ENCODE data around the gene XRCC4. TPM values are rescaled to one million over a fixed set of nuclear protein-coding genes. Genes with fewer than 3 reads are reported as not detected.
"Not testable (repeated sequence)": the region's sequence is repeated elsewhere in the genome, so short reads cannot be mapped to it uniquely, and the experiment has no call there.

Gene XRCC4
- total RNA-seq, 1 donor from 2014 or later: 15.5 TPM

DNA sequence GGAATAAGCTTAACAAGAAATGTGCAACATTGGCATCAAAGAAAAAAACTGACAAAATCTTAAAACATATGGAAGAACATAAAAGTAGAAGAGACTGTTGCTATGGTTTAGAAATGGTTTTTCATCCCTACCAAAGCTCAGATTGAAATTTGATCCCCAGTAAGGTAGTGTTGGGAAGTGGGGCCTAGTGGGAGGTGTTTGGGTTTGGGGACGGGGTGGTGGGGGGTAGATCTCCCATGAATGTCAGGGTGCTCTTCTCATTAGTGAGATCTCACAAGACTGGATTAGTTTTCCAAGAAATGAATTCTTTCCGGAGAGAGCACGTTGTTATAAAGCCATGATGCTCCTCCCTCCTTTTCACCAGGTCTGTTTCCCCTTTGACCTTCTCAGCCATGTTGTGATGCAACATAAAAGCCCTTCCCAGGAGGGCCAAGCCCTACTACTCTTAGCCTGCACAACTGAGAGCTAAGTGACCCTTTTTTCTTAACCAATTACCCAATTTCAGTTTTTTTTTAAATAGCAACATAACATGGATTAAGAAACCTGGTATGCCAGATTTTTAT lies 10.7 kb upstream of the XRCC4 start:
- Mint-ChIP-seq H3K9me3 (ENCODE audit: unreplicated experiment) (no peaks in the 10 kb centered on the region), H3K27ac (ENCODE audit: unreplicated experiment) (peak overlapping the region; percentile 58), H3K36me3 (ENCODE audit: low read depth, unreplicated experiment) (peaks cover under 1% of the 10 kb centered on the region), H3K4me1 (ENCODE audit: low read depth, unreplicated experiment) (peaks cover 32% of the 10 kb centered on the region), H3K27me3 (ENCODE audit: low read depth, unreplicated experiment) (no peaks in the 10 kb centered on the region), H3K4me3 (ENCODE audit: unreplicated experiment) (peak overlapping the region; percentile 45)
- H3K9me3 ChIP-seq (ENCODE audit: insufficient read depth, low read depth, low read length): no peaks in the 10 kb centered on the region
- H3K4me3 ChIP-seq (ENCODE audit: insufficient read depth, low read depth, low read length): no peak overlapping the region
- no peak for FAIRE-seq
- TF ChIP-seq, protein P1, sequence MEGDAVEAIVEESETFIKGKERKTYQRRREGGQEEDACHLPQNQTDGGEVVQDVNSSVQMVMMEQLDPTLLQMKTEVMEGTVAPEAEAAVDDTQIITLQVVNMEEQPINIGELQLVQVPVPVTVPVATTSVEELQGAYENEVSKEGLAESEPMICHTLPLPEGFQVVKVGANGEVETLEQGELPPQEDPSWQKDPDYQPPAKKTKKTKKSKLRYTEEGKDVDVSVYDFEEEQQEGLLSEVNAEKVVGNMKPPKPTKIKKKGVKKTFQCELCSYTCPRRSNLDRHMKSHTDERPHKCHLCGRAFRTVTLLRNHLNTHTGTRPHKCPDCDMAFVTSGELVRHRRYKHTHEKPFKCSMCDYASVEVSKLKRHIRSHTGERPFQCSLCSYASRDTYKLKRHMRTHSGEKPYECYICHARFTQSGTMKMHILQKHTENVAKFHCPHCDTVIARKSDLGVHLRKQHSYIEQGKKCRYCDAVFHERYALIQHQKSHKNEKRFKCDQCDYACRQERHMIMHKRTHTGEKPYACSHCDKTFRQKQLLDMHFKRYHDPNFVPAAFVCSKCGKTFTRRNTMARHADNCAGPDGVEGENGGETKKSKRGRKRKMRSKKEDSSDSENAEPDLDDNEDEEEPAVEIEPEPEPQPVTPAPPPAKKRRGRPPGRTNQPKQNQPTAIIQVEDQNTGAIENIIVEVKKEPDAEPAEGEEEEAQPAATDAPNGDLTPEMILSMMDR (IDR thresholded peaks at IDR 0.05; ENCODE audit: insufficient read depth, low read depth, low read length): no peak
- TF ChIP-seq EZH2 (IDR thresholded peaks at IDR 0.05; ENCODE audit: insufficient read depth, low read length): no peak
- H3K27ac ChIP-seq (ENCODE audit: low read depth, low read length): no peak overlapping the region
- H4K20me1 ChIP-seq (ENCODE audit: insufficient read depth, low read length): peaks cover 69% of the 10 kb centered on the region
- no peak overlapping the region for H3K9ac ChIP-seq (ENCODE audit: low read length)
- no peak for DNase-seq (ENCODE audit: low read depth)
- no peaks in the 10 kb centered on the region for H3K4me1 ChIP-seq (ENCODE audit: insufficient read depth, low read length)
- no peak overlapping the region for H3K4me2 ChIP-seq (ENCODE audit: low read length)
- H3K36me3 ChIP-seq (ENCODE audit: insufficient read depth, low read length): peaks cover 12% of the 10 kb centered on the region
- H3K27me3 ChIP-seq (ENCODE audit: insufficient read depth, low read length): no peaks in the 10 kb centered on the region
- H3K79me2 ChIP-seq (ENCODE audit: insufficient read depth, low read length): peaks cover 100% of the 10 kb centered on the region
- no peak overlapping the region for H2AFZ ChIP-seq (ENCODE audit: low read depth, low read length)

DNA sequence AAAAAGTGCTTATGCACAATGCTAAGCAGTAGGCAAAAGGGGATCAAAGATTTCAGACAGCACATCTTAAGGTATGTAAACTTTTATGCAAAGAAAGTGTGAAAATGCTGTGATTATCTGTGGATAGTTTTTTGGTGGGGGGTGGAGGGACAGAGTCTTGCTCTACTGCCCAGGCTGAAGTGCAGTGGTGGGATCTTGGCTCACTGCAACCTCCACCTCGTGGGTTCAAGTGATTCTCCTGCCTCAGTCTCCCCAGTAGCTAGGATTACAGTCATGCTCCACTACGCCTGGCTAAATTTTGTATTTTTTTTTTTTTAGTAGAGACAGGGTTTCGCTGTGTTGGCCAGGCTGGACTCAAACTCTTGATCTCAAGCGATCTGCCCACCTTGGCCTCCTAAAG lies 10.0 kb upstream of the XRCC4 start:
- H3K4me2 ChIP-seq (ENCODE audit: low read length); H3K4me3 Mint-ChIP-seq (ENCODE audit: unreplicated experiment); FAIRE-seq; H3K9ac ChIP-seq (ENCODE audit: low read length); H3K9me3 ChIP-seq (ENCODE audit: insufficient read depth, low read depth, low read length); H3K9me3 Mint-ChIP-seq (ENCODE audit: unreplicated experiment); H3K27me3 ChIP-seq (ENCODE audit: insufficient read depth, low read length); H2AFZ ChIP-seq (ENCODE audit: low read depth, low read length); H3K27ac ChIP-seq (ENCODE audit: low read depth, low read length); H3K27ac Mint-ChIP-seq (ENCODE audit: unreplicated experiment); H3K4me3 ChIP-seq (ENCODE audit: insufficient read depth, low read depth, low read length); DNase-seq (ENCODE audit: low read depth); H3K27me3 Mint-ChIP-seq (ENCODE audit: low read depth, unreplicated experiment); H3K36me3 Mint-ChIP-seq (ENCODE audit: low read depth, unreplicated experiment); H3K4me1 ChIP-seq (ENCODE audit: insufficient read depth, low read length): not testable (repeated sequence)
- Histone ChIP-seq H3K79me2 (ENCODE audit: insufficient read depth, low read length) (peaks cover 100% of the 10 kb centered on the region), H4K20me1 (ENCODE audit: insufficient read depth, low read length) (peaks cover 74% of the 10 kb centered on the region), H3K36me3 (ENCODE audit: insufficient read depth, low read length) (peaks cover 12% of the 10 kb centered on the region)
- H3K4me1 Mint-ChIP-seq (ENCODE audit: low read depth, unreplicated experiment): peaks cover 38% of the 10 kb centered on the region

DNA sequence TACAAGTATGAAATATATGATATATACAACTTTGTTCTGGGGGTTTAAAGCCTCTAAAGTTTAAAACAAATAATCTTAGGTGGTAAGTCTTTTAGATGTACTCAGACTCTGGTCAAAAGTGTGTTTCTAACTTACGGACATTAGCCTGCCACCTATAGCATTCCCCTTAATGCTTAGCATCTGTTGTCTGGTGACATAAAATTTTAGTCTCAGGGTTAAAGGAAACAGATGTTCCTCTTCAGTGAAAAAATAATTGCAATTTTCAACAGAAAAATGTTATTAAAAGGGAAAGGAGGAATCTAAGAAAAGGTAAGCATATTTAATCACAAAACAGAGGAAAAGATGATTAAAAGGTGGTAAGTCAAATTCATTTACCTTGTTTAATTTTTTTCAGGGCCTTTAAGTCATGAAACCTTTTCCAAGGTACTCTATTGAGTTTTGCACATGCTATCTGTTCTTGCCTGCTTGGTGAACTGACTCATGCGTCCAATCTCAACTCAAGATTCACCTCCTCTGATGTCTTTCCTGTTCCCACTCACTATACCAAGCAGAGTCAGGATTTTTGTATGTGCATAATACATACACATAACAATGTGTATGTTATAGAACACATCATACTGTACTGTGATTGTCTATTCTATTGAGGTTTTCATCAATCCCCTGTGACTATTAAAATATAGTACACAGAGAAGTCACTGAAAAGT lies 8.1 kb upstream of the XRCC4 start:
- H3K4me3 ChIP-seq (ENCODE audit: insufficient read depth, low read depth, low read length): no peak overlapping the region
- DNase-seq (ENCODE audit: low read depth): no peak
- no peaks in the 10 kb centered on the region for H3K27me3 ChIP-seq (ENCODE audit: insufficient read depth, low read length)
- no peak overlapping the region for H3K4me3 Mint-ChIP-seq (ENCODE audit: unreplicated experiment)
- H3K9me3 Mint-ChIP-seq (ENCODE audit: unreplicated experiment): no peaks in the 10 kb centered on the region
- TF ChIP-seq, protein P1 (IDR thresholded peaks at IDR 0.05; ENCODE audit: insufficient read depth, low read depth, low read length): no peak
- TF ChIP-seq EZH2 (IDR thresholded peaks at IDR 0.05; ENCODE audit: insufficient read depth, low read length): no peak
- peaks cover 81% of the 10 kb centered on the region for H4K20me1 ChIP-seq (ENCODE audit: insufficient read depth, low read length)
- no peak overlapping the region for H3K4me2 ChIP-seq (ENCODE audit: low read length)
- peaks cover 6% of the 10 kb centered on the region for H3K36me3 ChIP-seq (ENCODE audit: insufficient read depth, low read length)
- H3K9ac ChIP-seq (ENCODE audit: low read length): no peak overlapping the region
- H2AFZ ChIP-seq (ENCODE audit: low read depth, low read length): no peak overlapping the region
- H3K27ac Mint-ChIP-seq (ENCODE audit: unreplicated experiment): no peak overlapping the region
- H3K4me1 ChIP-seq (ENCODE audit: insufficient read depth, low read length): no peaks in the 10 kb centered on the region
- H3K79me2 ChIP-seq (ENCODE audit: insufficient read depth, low read length): peaks cover 100% of the 10 kb centered on the region
- peaks cover 38% of the 10 kb centered on the region for H3K4me1 Mint-ChIP-seq (ENCODE audit: low read depth, unreplicated experiment)
- no peaks in the 10 kb centered on the region for H3K9me3 ChIP-seq (ENCODE audit: insufficient read depth, low read depth, low read length)
- FAIRE-seq: no peak
- H3K27me3 Mint-ChIP-seq (ENCODE audit: low read depth, unreplicated experiment): no peaks in the 10 kb centered on the region
- no peak overlapping the region for H3K27ac ChIP-seq (ENCODE audit: low read depth, low read length)
- peaks cover 8% of the 10 kb centered on the region for H3K36me3 Mint-ChIP-seq (ENCODE audit: low read depth, unreplicated experiment)

All from astrocyte (in vitro differentiated cells and primary cell).